SK-N-SH (cell line): Measurements from ENCODE around the gene SLC4A8. TPM values are rescaled to one million over a fixed set of nuclear protein-coding genes. Genes with fewer than 3 reads are reported as not detected.
A peak's percentile ranks its signal among the peaks of the same experiment; 100 is the strongest.

ENCODE experiments used
- EP300 ChIP-seq, 2 experiments: IDR thresholded peaks; 2 replicates each; pipeline versions ENCODE4 v1.4.0 to v1.6.1; 2012; ENCODE audit warnings: borderline replicate concordance in 1 of 2, low read depth in 1 of 2, low read length in 1 of 2
- EZH2phosphoT487 ChIP-seq: fragments of 200-600 bp; sonication (generic); IDR thresholded peaks from 2 replicates; pipeline ENCODE4 v1.6.1; 2017; ENCODE audit warnings: low read depth, mixed run types, mild to moderate bottlenecking, antibody characterized with exemption, moderate library complexity, borderline replicate concordance
- FOSL2 ChIP-seq: IDR thresholded peaks from 2 replicates; pipeline ENCODE4 v1.4.0; 2012; ENCODE audit warnings: low read depth, mild to moderate bottlenecking, moderate library complexity, borderline replicate concordance
- FOXM1 ChIP-seq: IDR thresholded peaks from 2 replicates; pipeline ENCODE4 v1.4.0; 2012; ENCODE audit warnings: low read depth, mild to moderate bottlenecking
- IRF3 ChIP-seq: fragments of 150-350 bp; IDR thresholded peaks from 2 replicates; pipeline ENCODE4 v1.6.1; 2016; ENCODE audit warnings: mild to moderate bottlenecking, low read depth, low read length
- JUND ChIP-seq: IDR thresholded peaks from 2 replicates; pipeline ENCODE4 v1.4.0; 2012
- MXI1 ChIP-seq: IDR thresholded peaks from 2 replicates; pipeline ENCODE4 v1.6.1; 2012; ENCODE audit warnings: mild to moderate bottlenecking, low read depth, low read length, improper control_type of control experiment
- NFIC ChIP-seq: IDR thresholded peaks from 2 replicates; pipeline ENCODE4 v1.4.0; 2012; ENCODE audit warnings: borderline replicate concordance
- NRF1 ChIP-seq: IDR thresholded peaks from 2 replicates; pipeline ENCODE4 v1.6.1; 2012; ENCODE audit warnings: low read depth, mild to moderate bottlenecking, low read length
- PBX3 ChIP-seq: IDR thresholded peaks from 2 replicates; pipeline ENCODE4; 2012
- RCOR1 ChIP-seq: fragments of 150-350 bp; IDR thresholded peaks from 2 replicates; pipeline ENCODE4 v1.6.1; 2017; ENCODE audit warnings: antibody characterized with exemption, low read length
- REST ChIP-seq: IDR thresholded peaks from 2 replicates; pipeline ENCODE4 v1.6.1; 2012; ENCODE audit warnings: mild to moderate bottlenecking, low read depth, low read length, moderate library complexity
- SIN3A ChIP-seq: IDR thresholded peaks from 2 replicates; pipeline ENCODE4 v1.6.1; 2012; ENCODE audit warnings: low read depth, mild to moderate bottlenecking, low read length, moderate library complexity, borderline replicate concordance
- SMC3 ChIP-seq: IDR thresholded peaks from 2 replicates; pipeline ENCODE4 v1.6.1; 2012; ENCODE audit warnings: low read depth, low read length, improper control_type of control experiment
- TAF1 ChIP-seq: IDR thresholded peaks from 2 replicates; pipeline ENCODE4 v1.6.1; 2012; ENCODE audit warnings: low read depth, mild to moderate bottlenecking, low read length, moderate library complexity, borderline replicate concordance
- ZBTB33 ChIP-seq: IDR thresholded peaks from 2 replicates; pipeline ENCODE4 v1.4.0; 2012; ENCODE audit warnings: low read depth, borderline replicate concordance
- polyA plus RNA-seq, 3 experiments: library from polyadenylated mRNA; depleted of rRNA; stranded (reverse); fragments of >200 nt; gene quantifications; 2 replicates each; pipeline ENCODE4 v1.2.3, GENCODE V29; 2012

SLC4A8 gene
- polyA plus RNA-seq, 1 of the 3 experiments (the other 2 are of a cell fraction), result 5.2 TPM

GRCh38 chr12:51522696-51523095 is 98.1 kb downstream of the SLC4A8 start (continued):
- TF ChIP-seq SIN3A, result no peak
- TF ChIP-seq PBX3, result no peak
- TF ChIP-seq TAF1, result no peak
- TF ChIP-seq MXI1, result no peak
- peak; percentile 62 for TF ChIP-seq RCOR1
- no peak for TF ChIP-seq FOSL2
- no peak for TF ChIP-seq SMC3
- TF ChIP-seq REST, result no peak
- TF ChIP-seq EZH2phosphoT487, result no peak
- no peak for TF ChIP-seq IRF3
- TF ChIP-seq ZBTB33, result no peak
- TF ChIP-seq NRF1, result no peak
- no peak for TF ChIP-seq NFIC
- TF ChIP-seq JUND, result no peak
- TF ChIP-seq EP300 (IDR thresholded peaks at IDR 0.05; ENCODE audit: borderline replicate concordance in 1 of 2, low read depth in 1 of 2, low read length in 1 of 2), result peak in 1 of 2 experiments; percentile 80; a peak in 2 of 4 replicates
- no peak for TF ChIP-seq FOXM1
